Measurements from ENCODE around the gene PHC3. TPM values are rescaled to one million over a fixed set of nuclear protein-coding genes. Genes with fewer than 3 reads are reported as not detected.

PHC3 gene
- total RNA-seq, 3 donors from 2014 or later (not counting 1 experiment from before 2014, with no cell fraction given): 121 to 130 (median 125) TPM

DNA sequence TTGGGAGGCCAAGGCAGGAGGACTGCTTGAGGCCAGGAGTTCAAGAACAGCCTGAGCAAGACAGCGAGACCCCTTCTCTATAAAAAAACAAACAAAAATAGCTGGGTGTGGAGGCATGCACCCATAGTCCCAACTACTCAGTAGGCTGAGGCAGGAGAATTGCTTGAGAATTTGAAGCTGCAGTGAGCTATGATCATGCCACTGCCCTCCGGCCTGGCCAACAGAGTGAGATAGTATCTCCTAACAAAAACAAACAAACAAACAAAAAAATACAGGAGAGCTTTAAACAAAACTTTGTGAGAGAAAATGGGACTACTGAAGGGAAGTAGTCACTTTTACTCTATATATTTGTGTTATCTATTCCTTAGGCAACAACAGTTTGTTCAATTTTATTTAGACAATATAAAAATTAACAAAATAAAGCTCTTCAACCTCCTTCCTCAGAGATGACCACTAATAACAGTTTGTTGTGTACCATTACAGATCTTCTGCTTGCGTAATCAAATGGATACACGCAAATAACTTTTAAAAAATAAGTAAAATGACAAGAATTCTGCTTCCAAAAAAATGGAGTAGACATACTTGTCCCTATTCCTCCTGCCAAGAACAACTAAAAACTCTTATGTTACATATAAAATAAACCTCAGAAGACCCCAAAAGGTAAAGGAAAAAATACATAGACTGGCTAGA lies 17.4 kb downstream of the PHC3 start:
- peak overlapping the region; percentile 77 to 81 for H3K27ac Mint-ChIP-seq
- H3K27ac ChIP-seq (ENCODE audit: low read length): no peak overlapping the region
- H3K9me3 Mint-ChIP-seq: no peaks in the 10 kb centered on the region
- no peak overlapping the region for H3K4me3 ChIP-seq (ENCODE audit: low read length)
- ATAC-seq: no peak
- no peak for DNase-seq
- intact Hi-C loops (cut with micrococcal nuclease): no loop called here
- H3K36me3 ChIP-seq (ENCODE audit: control insufficient read depth, insufficient read depth, low read length): peaks cover 47% of the 10 kb centered on the region
- peaks cover 50 to 60% of the 10 kb centered on the region in 2 donors for H3K4me1 Mint-ChIP-seq
- WGBS (ENCODE audit: insufficient coverage): 93% methylated on average over 3 of the region's 4 CpGs
- H3K27me3 Mint-ChIP-seq (ENCODE audit: low read depth in 2 of 2): no peaks in the 10 kb centered on the region
- no peaks in the 10 kb centered on the region for H3K27me3 ChIP-seq (ENCODE audit: control insufficient read depth, insufficient read depth, low read length)
- peaks cover 9% of the 10 kb centered on the region for H3K4me1 ChIP-seq (ENCODE audit: control insufficient read depth, insufficient read depth, low read length)
- TF ChIP-seq, protein P1, sequence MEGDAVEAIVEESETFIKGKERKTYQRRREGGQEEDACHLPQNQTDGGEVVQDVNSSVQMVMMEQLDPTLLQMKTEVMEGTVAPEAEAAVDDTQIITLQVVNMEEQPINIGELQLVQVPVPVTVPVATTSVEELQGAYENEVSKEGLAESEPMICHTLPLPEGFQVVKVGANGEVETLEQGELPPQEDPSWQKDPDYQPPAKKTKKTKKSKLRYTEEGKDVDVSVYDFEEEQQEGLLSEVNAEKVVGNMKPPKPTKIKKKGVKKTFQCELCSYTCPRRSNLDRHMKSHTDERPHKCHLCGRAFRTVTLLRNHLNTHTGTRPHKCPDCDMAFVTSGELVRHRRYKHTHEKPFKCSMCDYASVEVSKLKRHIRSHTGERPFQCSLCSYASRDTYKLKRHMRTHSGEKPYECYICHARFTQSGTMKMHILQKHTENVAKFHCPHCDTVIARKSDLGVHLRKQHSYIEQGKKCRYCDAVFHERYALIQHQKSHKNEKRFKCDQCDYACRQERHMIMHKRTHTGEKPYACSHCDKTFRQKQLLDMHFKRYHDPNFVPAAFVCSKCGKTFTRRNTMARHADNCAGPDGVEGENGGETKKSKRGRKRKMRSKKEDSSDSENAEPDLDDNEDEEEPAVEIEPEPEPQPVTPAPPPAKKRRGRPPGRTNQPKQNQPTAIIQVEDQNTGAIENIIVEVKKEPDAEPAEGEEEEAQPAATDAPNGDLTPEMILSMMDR (IDR thresholded peaks at IDR 0.05): no peak
- H3K4me3 Mint-ChIP-seq: peak overlapping the region; percentile 32
- peaks cover 2% of the 10 kb centered on the region for H3K36me3 Mint-ChIP-seq
- H3K9me3 ChIP-seq (ENCODE audit: control insufficient read depth, insufficient read depth, low read length): no peaks in the 10 kb centered on the region

DNA sequence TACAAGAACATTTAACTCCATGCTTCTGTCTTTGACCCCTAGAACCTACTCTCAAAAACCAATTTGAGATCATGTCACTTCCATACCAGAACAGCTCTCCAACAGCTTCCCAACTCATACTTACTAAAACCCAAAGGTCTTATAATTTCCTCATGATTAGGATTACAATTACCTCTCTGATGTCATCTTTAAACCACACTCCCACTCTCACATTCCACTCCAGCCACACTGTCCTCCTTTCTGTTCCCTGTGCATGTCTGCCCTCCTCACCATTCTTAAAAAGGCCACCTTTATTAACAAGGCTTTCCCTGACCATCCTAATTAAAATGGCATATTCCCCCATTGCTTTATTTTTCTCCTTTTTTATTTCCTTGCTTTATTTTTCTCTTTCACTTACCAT lies 18.9 kb downstream of the PHC3 start:
- Histone ChIP-seq H3K9me3 (ENCODE audit: control insufficient read depth, insufficient read depth, low read length) (no peaks in the 10 kb centered on the region), H3K27ac (ENCODE audit: low read length) (no peak overlapping the region), H3K27me3 (ENCODE audit: control insufficient read depth, insufficient read depth, low read length) (no peaks in the 10 kb centered on the region), H3K36me3 (ENCODE audit: control insufficient read depth, insufficient read depth, low read length) (peaks cover 35% of the 10 kb centered on the region), H3K4me1 (ENCODE audit: control insufficient read depth, insufficient read depth, low read length) (peaks cover 14% of the 10 kb centered on the region), H3K4me3 (ENCODE audit: low read length) (no peak overlapping the region)
- intact Hi-C loops (cut with micrococcal nuclease): no loop called here
- Mint-ChIP-seq H3K27ac (peak overlapping the region; percentile 14 to 51), H3K4me3 (no peak overlapping the region), H3K27me3 (ENCODE audit: low read depth in 2 of 2) (no peaks in the 10 kb centered on the region), H3K4me1 (peaks cover 48 to 55% of the 10 kb centered on the region in 2 donors), H3K36me3 (no peaks in the 10 kb centered on the region), H3K9me3 (no peaks in the 10 kb centered on the region)
- TF ChIP-seq, protein P1 (IDR thresholded peaks at IDR 0.05): no peak
- no peak for ATAC-seq
- no peak for DNase-seq

DNA sequence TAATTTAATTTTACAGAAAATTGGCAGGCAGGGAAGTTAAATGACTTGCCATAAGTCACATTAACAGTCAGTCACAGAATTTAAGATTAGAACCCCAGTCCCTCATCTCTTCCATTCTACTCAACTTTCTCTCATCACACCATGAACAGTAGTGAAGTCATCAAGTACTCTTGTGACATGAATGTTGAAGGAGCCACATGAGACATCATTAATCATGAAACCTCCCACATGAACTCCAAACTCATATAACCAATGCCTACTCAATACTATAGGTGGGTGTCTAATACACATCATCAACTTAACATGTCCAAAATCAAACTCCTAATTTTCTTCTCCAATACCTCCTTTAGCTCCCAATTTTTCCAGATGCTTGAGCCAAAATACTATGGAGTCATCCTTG lies 19.5 kb downstream of the PHC3 start:
- TF ChIP-seq, protein P1 (IDR thresholded peaks at IDR 0.05): no peak
- no peaks in the 10 kb centered on the region for H3K27me3 Mint-ChIP-seq (ENCODE audit: low read depth in 2 of 2)
- DNase-seq: no peak
- peaks cover 14% of the 10 kb centered on the region for H3K4me1 ChIP-seq (ENCODE audit: control insufficient read depth, insufficient read depth, low read length)
- H3K27me3 ChIP-seq (ENCODE audit: control insufficient read depth, insufficient read depth, low read length): no peaks in the 10 kb centered on the region
- no peaks in the 10 kb centered on the region for H3K9me3 Mint-ChIP-seq
- no peak overlapping the region for H3K4me3 ChIP-seq (ENCODE audit: low read length)
- peak overlapping the region; percentile 14 to 51 for H3K27ac Mint-ChIP-seq
- intact Hi-C loops (cut with micrococcal nuclease): no loop called here
- H3K36me3 Mint-ChIP-seq: no peaks in the 10 kb centered on the region
- peaks cover 48 to 61% of the 10 kb centered on the region in 2 donors for H3K4me1 Mint-ChIP-seq
- H3K36me3 ChIP-seq (ENCODE audit: control insufficient read depth, insufficient read depth, low read length): peaks cover 33% of the 10 kb centered on the region
- H3K27ac ChIP-seq (ENCODE audit: low read length): no peak overlapping the region
- no peak overlapping the region for H3K4me3 Mint-ChIP-seq
- no peak for ATAC-seq
- H3K9me3 ChIP-seq (ENCODE audit: control insufficient read depth, insufficient read depth, low read length): no peaks in the 10 kb centered on the region

DNA sequence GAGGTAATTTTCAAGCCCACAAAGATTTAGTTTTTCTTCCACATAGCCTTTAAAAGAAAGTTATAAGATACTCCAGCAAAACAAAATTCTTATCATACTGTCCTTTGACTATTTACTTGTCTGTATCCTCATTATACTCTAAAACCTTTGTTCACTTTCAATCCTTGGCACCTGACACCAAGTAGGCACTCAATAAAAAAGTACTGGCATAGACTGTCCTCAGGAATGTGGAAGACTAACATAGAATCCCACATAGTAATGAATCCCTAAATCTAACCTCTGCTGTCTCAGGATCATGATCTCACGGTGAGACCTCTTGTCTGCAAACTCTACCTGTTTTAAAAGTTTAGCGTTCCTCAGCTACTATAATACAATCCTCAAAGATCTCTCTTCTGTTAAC lies 21.6 kb downstream of the PHC3 start:
- no peak overlapping the region for H3K4me3 Mint-ChIP-seq
- intact Hi-C loops (cut with micrococcal nuclease): no loop called here
- no peak overlapping the region for H3K27ac ChIP-seq (ENCODE audit: low read length)

More for the DNA sequence above, 21.6 kb downstream of the PHC3 start:
- Histone ChIP-seq H3K4me3 (ENCODE audit: low read length) (no peak overlapping the region), H3K27me3 (ENCODE audit: control insufficient read depth, insufficient read depth, low read length) (no peaks in the 10 kb centered on the region), H3K36me3 (ENCODE audit: control insufficient read depth, insufficient read depth, low read length) (peaks cover 23% of the 10 kb centered on the region), H3K4me1 (ENCODE audit: control insufficient read depth, insufficient read depth, low read length) (peaks cover 18% of the 10 kb centered on the region), H3K9me3 (ENCODE audit: control insufficient read depth, insufficient read depth, low read length) (no peaks in the 10 kb centered on the region)
- 89% methylated on average over 2 of the region's 2 CpGs for WGBS (ENCODE audit: insufficient coverage)
- H3K9me3 Mint-ChIP-seq: no peaks in the 10 kb centered on the region
- no peaks in the 10 kb centered on the region for H3K27me3 Mint-ChIP-seq (ENCODE audit: low read depth in 2 of 2)
- peaks cover 48 to 65% of the 10 kb centered on the region in 2 donors for H3K4me1 Mint-ChIP-seq
- H3K27ac Mint-ChIP-seq: peak overlapping the region; percentile 14 to 51
- TF ChIP-seq, protein P1 (IDR thresholded peaks at IDR 0.05): no peak
- DNase-seq (no peak), ATAC-seq (no peak)
- H3K36me3 Mint-ChIP-seq: no peaks in the 10 kb centered on the region

Measured in natural killer cell (primary cell).